ENCODE results near the gene PPIF. TPM values are rescaled to one million over a fixed set of nuclear protein-coding genes. Genes with fewer than 3 reads are reported as not detected.

Gene PPIF
- total RNA-seq, 4 donors from 2014 or later, result 35.7 to 57.8 (median 45.0) TPM

- TF ChIP-seq CTCF (IDR thresholded peaks at IDR 0.05) (no peak), POLR2A (IDR thresholded peaks at IDR 0.05) (no peak)
- peak in 1 of 3 donors; percentile 37 for DNase-seq
- Histone ChIP-seq H3K4me1 (no peaks in the 10 kb centered on the region), H3K4me3 (no peak overlapping the region), H3K9me3 (no peaks in the 10 kb centered on the region), H3K36me3 (peaks cover 0 to 44% (median 0%) of the 10 kb centered on the region in 3 donors), H3K27me3 (no peaks in the 10 kb centered on the region), H3K27ac (no peak overlapping the region)
Observed at GRCh38 chr10:79356104-79356503, 8.8 kb downstream of the PPIF start.

GRCh38 chr10:79357180-79357579 is 9.9 kb downstream of the PPIF start:
- Histone ChIP-seq H3K4me3 (no peak overlapping the region), H3K4me1 (no peaks in the 10 kb centered on the region), H3K27me3 (no peaks in the 10 kb centered on the region), H3K9me3 (no peaks in the 10 kb centered on the region), H3K36me3 (peaks cover 0 to 33% (median 0%) of the 10 kb centered on the region in 3 donors), H3K27ac (no peak overlapping the region)
- DNase-seq, result no peak
- TF ChIP-seq CTCF (IDR thresholded peaks at IDR 0.05) (no peak), POLR2A (IDR thresholded peaks at IDR 0.05) (no peak)

GRCh38 chr10:79358811-79359210 is 11.5 kb downstream of the PPIF start:
- H3K4me1 ChIP-seq, result no peaks in the 10 kb centered on the region
- peak overlapping the region in 1 of 4 donors; percentile 12 for H3K27ac ChIP-seq
- DNase-seq, result peak in 1 of 3 donors; percentile 61
- H3K4me3 ChIP-seq, result no peak overlapping the region
- H3K36me3 ChIP-seq, result peaks cover 0 to 17% (median 0%) of the 10 kb centered on the region in 3 donors
- no peaks in the 10 kb centered on the region for H3K27me3 ChIP-seq
- H3K9me3 ChIP-seq, result no peaks in the 10 kb centered on the region
- TF ChIP-seq POLR2A (IDR thresholded peaks at IDR 0.05) (no peak), CTCF (IDR thresholded peaks at IDR 0.05) (no peak)

- Histone ChIP-seq H3K27me3 (no peaks in the 10 kb centered on the region), H3K9me3 (no peaks in the 10 kb centered on the region), H3K36me3 (peaks cover 0 to 5% (median 0%) of the 10 kb centered on the region in 3 donors), H3K4me1 (no peaks in the 10 kb centered on the region), H3K27ac (no peak overlapping the region), H3K4me3 (no peak overlapping the region)
- TF ChIP-seq CTCF (IDR thresholded peaks at IDR 0.05), result no peak
- TF ChIP-seq POLR2A (IDR thresholded peaks at IDR 0.05), result no peak
- DNase-seq, result no peak
Observed at GRCh38 chr10:79359816-79360498, 12.7 kb downstream of the PPIF start.

GRCh38 chr10:79360499-79361342 is 13.5 kb downstream of the PPIF start:
- H3K9me3 ChIP-seq, result no peaks in the 10 kb centered on the region
- H3K27me3 ChIP-seq, result no peaks in the 10 kb centered on the region
- H3K27ac ChIP-seq, result no peak overlapping the region
- peak in 1 of 3 donors; percentile 39 for DNase-seq
- no peaks in the 10 kb centered on the region for H3K4me1 ChIP-seq
- TF ChIP-seq CTCF (IDR thresholded peaks at IDR 0.05), result no peak
- TF ChIP-seq POLR2A (IDR thresholded peaks at IDR 0.05), result no peak
- no peak overlapping the region for H3K4me3 ChIP-seq
- H3K36me3 ChIP-seq, result no peaks in the 10 kb centered on the region
